Transverse colon (tissue), 4 donors: Measurements from ENCODE around the gene NKX2-8. TPM values are rescaled to one million over a fixed set of nuclear protein-coding genes. Genes with fewer than 3 reads are reported as not detected.
"Not testable (repeated sequence)": the region's sequence is repeated elsewhere in the genome, so short reads cannot be mapped to it uniquely, and the experiment has no call there.

Source experiments
- DNase-seq: peaks from one replicate; pipeline ENCODE4 v3.0.0-alpha.2; 2019
- H3K27ac ChIP-seq, 4 donors: fragments of 200-600 bp; sonication (generic); 2 replicates each; pipeline ENCODE4 v1.5.1; 2016 to 2018; ENCODE audit warnings: inconsistent platforms in 4 of 4
- H3K27me3 ChIP-seq: fragments of 200-600 bp; sonication (generic); 2 replicates; pipeline ENCODE4 v1.5.1; 2017; ENCODE audit warnings: inconsistent platforms
- H3K36me3 ChIP-seq, 4 donors: fragments of 200-600 bp; sonication (generic); 2 replicates each; pipeline ENCODE4 v1.5.1; 2017 to 2019; ENCODE audit warnings: inconsistent platforms in 4 of 4
- H3K4me1 ChIP-seq, 4 donors: fragments of 200-600 bp; sonication (generic); 2 replicates each; pipeline ENCODE4 v1.5.1; 2017 to 2020; ENCODE audit warnings: inconsistent platforms in 4 of 4
- H3K4me3 ChIP-seq, 4 donors: fragments of 200-600 bp; sonication (generic); 1 replicate in 1 of 4; 2 replicates in 3 of 4; pipeline versions ENCODE4 v1.5.1 to v1.6.1; 2017 to 2019; ENCODE audit warnings: inconsistent platforms in 4 of 4
- H3K9me3 ChIP-seq, 2 donors: fragments of 200-600 bp; sonication (generic); 2 replicates each; pipeline ENCODE4 v1.5.1; 2017 to 2019; ENCODE audit warnings: inconsistent platforms in 2 of 2
- CTCF ChIP-seq, 5 experiments: fragments of 200-600 bp in 3 of 5; fragments of 450-650 bp in 2 of 5; sonication (generic) in 3 of 5; IDR thresholded peaks; 1 replicate in 2 of 5; 2 replicates in 3 of 5; pipeline ENCODE4 v1.5.1; 2016 to 2017; ENCODE audit warnings: antibody characterized with exemption in 5 of 5, inconsistent platforms in 3 of 5, mild to moderate bottlenecking in 2 of 5, moderate library complexity in 1 of 5
- EP300 ChIP-seq: sonication (generic); formaldehyde crosslinking; IDR thresholded peaks from one replicate; pipeline ENCODE4 v1.6.1; 2017; ENCODE audit warnings: antibody characterized with exemption, low read depth
- POLR2A ChIP-seq: fragments of 450-650 bp; IDR thresholded peaks from one replicate; pipeline ENCODE4 v1.6.1; 2016; ENCODE audit warnings: antibody characterized with exemption, mild to moderate bottlenecking, moderate library complexity
- POLR2AphosphoS5 ChIP-seq, 3 donors: sonication (generic); formaldehyde crosslinking; IDR thresholded peaks; one replicate each; pipeline ENCODE4 v1.6.1; 2016; ENCODE audit warnings: antibody characterized with exemption in 3 of 3
- WGBS, 2 donors: methylation state at CpG; one replicate each; pipeline ENCODE4 v1.1.5; 2018; ENCODE audit warnings: low coverage in 1 of 2; 5-methylcytosine and 5-hydroxymethylcytosine counted together
- in situ Hi-C, 4 donors: fragments of 200-750 bp; cut with MboI; loops; one replicate each; pipeline versions ENCODE4 v1.15.0 to v1.15.1; 2017; ENCODE audit warnings: low sequenced_read_pairs in 3 of 4, low pct_ligation_motif_present in 1 of 4, low pct_unique_long_range_greater_than_20kb in 1 of 4
- intact Hi-C: fragments of 100-400 bp; cut with DNase I; formaldehyde crosslinking; loops from one replicate; pipeline ENCODE4 v1.15.1; 2023; ENCODE audit warnings: low total_unique reads
- total RNA-seq, 4 donors: library from RNA; depleted of rRNA; stranded (reverse); fragments of >200 nt; gene quantifications; one replicate each; pipeline ENCODE4 v1.1.0, GENCODE V29; 2016

The NKX2-8 gene
- total RNA-seq, 4 donors from 2014 or later = not detected

- in situ Hi-C loops = no loop called here
- Histone ChIP-seq H3K36me3 (no peaks in the 10 kb centered on the region), H3K27ac (no peak overlapping the region), H3K9me3 (no peaks in the 10 kb centered on the region), H3K4me3 (no peak overlapping the region), H3K4me1 (no peaks in the 10 kb centered on the region), H3K27me3 (peaks cover 26% of the 10 kb centered on the region)
- WGBS, 2 donors = 34 to 39% methylated on average over 4 of the region's 4 CpGs
- TF ChIP-seq EP300 (no peak), POLR2A (no peak), POLR2AphosphoS5 (IDR thresholded peaks at IDR 0.05) (no peak), CTCF (IDR thresholded peaks at IDR 0.05) (peak; percentile 46 to 63 (median 54))
- no peak for DNase-seq
- intact Hi-C loops = no loop called here
Measured at GRCh38 chr14:36553656-36554260, 28.7 kb downstream of the NKX2-8 start.

- H3K36me3 ChIP-seq = no peaks in the 10 kb centered on the region
- TF ChIP-seq POLR2AphosphoS5 (IDR thresholded peaks at IDR 0.05) = no peak
- no peak for TF ChIP-seq CTCF (IDR thresholded peaks at IDR 0.05)
- no peak for TF ChIP-seq EP300
- TF ChIP-seq POLR2A = no peak
- no peak overlapping the region for H3K4me3 ChIP-seq
- peaks cover 26% of the 10 kb centered on the region for H3K27me3 ChIP-seq
- H3K9me3 ChIP-seq = no peaks in the 10 kb centered on the region
- DNase-seq = no peak
- in situ Hi-C loops = no loop called here
- no peaks in the 10 kb centered on the region for H3K4me1 ChIP-seq
- intact Hi-C loops = no loop called here
- H3K27ac ChIP-seq = no peak overlapping the region
- WGBS, 2 donors = 0 to 31% methylated on average over 1 of the region's 1 CpG
Measured at GRCh38 chr14:36550899-36551298, 31.5 kb downstream of the NKX2-8 start.

GRCh38 chr14:36544280-36544679, 38.1 kb downstream of the NKX2-8 start:
- H3K4me1 ChIP-seq, H3K27ac ChIP-seq, H3K27me3 ChIP-seq, DNase-seq, H3K36me3 ChIP-seq, in situ Hi-C loops, intact Hi-C loops, H3K9me3 ChIP-seq, H3K4me3 ChIP-seq: not testable (repeated sequence)
- 95 to 100% methylated on average over 7 to 16 of the region's 16 CpGs for WGBS, 2 donors

- TF ChIP-seq CTCF (IDR thresholded peaks at IDR 0.05) = no peak
- no peak for TF ChIP-seq EP300
- TF ChIP-seq POLR2A = no peak
- TF ChIP-seq POLR2AphosphoS5 (IDR thresholded peaks at IDR 0.05) = no peak
- DNase-seq = no peak
- Histone ChIP-seq H3K4me3 (no peak overlapping the region), H3K4me1 (no peaks in the 10 kb centered on the region), H3K27me3 (peaks cover 37% of the 10 kb centered on the region), H3K27ac (no peak overlapping the region), H3K9me3 (no peaks in the 10 kb centered on the region), H3K36me3 (no peaks in the 10 kb centered on the region)
- intact Hi-C loops (no loop called here), in situ Hi-C loops (no loop called here)
- WGBS, 2 donors = 55 to 73% methylated on average over 1 of the region's 1 CpG
Measured at GRCh38 chr14:36538051-36538450, 44.4 kb downstream of the NKX2-8 start.

Other genes starting within 250 kb of the NKX2-8 start
- gene NKX2-1, start 62.4 kb downstream of the NKX2-8 start, total RNA-seq = not detected
- under 1 TPM in 1 of 4 donors, not detected in 3; 0.79 TPM for gene PAX9, start 79.2 kb upstream of the NKX2-8 start, total RNA-seq